8988T (cell line): ENCODE measurements around the gene IMP4.

Experiments
- DNase-seq: peaks from one replicate; pipeline ENCODE4 v3.0.0; 2011

Gene IMP4

DNA sequence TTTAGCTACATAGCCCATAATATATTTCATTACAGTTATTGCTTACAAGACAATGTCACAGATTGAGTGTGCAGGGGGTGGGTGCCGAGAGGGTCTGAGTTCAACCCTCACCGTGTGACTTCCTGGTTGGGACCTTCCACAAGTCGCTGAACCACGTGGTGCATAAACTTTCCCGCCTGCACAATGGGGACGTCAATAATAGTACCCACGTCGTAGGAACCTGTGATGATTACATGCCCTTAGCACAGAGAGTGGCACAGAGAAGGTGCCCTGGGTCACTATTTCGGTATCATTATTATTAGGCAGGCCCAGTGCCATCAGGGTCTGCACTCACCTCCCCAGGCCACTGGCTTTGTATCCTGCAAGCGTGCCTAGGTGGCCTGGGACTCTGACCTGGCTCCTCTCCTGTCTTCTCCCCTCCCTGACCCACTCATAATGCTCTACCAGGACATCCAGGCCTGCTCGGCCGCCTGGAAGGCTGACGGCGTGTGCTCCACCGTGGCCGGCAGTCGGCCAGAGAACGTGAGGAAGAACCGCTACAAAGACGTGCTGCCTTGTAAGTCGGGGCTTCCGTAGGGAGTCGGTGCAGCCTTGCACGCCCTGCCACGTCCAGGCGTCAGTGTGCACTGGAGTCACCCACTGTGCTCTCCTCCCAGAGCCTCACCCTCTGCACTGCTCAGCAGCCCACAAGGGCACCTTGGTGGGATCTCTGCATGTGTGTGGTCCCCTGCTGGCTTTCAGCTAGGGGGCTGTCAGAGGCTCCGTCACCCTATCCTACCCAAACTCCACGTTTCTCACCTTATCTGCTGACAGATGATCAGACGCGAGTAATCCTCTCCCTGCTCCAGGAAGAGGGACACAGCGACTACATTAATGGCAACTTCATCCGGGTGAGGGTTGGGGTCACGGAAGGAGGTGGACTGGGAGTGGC, 16.0 kb downstream of the IMP4 start:
- no peak for DNase-seq

DNA sequence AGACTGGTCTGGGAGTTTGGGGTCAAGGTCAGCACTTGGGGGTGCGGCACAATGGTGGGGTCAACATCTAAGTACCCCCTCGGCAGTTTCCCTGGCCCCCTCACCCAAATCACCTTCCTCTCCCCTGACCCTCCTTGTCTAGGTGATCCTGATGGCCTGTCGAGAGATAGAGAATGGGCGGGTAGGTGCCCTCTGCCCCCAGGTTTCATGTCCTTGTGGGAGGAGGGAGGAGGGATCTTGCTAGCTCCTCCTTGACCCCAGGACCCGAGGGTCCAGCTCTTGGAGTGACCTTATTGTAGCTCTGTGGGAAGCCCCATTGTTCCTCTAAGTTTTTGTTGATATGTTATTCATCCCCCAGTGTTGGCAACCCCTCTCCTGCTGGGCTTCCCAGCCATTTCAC, 16.8 kb downstream of the IMP4 start:
- no peak for DNase-seq

DNA sequence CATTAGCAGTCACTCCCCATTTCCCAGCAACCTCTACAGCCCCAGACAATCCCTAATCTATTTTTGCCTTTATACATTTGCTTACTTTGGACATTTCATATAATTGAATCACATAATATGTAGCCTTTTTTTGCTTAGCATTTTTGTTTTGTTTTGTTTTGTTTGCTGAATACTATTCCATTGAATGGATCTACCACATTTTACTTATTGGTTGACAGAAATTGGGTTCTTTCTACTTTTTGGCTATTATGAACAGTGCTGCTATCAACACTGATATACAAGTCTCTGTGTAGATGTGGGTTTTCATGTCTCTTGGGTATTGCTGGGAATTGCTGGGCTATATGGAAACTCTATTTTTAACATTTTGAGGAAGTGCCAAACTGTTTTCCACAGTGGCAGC, 20.8 kb downstream of the IMP4 start:
- DNase-seq, result no peak

DNA sequence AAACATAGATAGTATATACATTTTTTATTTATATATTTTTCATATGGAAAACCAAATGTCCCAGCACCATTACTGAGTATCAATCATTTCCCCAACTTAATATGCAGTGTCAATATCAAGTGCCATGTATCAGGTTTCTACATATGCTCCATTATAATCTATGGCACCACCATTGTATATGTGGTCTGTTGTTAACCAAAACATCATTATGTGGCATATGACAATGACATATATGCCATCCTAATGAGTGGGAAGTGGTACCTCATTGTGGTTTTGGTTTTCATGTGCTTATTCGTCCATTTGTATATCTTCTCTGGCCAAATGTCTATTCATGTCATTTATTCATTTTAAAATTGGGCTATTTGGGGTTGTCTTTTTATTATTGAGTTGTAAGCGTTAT, 22.4 kb downstream of the IMP4 start:
- no peak for DNase-seq

DNA sequence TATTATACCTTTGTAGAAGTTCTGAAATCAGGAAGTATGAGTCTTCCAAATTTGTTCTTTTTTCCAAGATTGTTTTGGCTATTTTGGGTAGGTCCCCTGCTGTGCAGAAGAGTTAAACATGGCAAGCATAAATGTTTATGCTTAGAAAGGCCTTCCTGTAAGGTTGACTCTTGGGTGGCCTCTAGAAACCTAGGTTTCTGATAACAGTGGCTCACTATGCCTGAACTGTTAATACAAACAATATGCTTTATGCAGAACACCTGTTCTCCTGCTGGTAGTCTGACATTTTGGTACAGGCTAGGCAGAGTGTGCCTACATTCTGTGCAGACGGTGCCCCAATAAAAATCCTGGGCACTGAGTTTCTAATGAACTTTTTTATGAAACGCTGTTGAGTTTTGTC, 23.3 kb downstream of the IMP4 start:
- DNase-seq, result no peak

DNA sequence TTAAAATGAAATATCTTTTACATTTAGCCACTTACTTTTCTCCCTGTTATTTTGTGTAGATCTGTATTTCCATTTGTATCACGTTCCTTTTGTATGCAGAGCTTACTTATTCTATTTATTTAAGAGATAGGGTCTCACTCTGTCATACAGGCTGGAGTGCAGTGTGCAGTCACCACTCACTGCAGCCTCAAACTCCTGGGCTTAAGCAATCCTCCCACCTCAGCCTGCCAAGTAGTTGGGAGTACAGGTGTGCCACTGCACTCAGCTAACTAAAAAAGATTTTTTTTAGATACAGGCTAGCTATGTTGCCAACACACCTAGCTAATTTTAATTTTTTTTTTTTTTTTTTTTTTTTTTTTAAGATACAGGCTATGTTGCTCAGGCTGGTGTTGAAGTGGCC, 24.0 kb downstream of the IMP4 start:
- no peak for DNase-seq

DNA sequence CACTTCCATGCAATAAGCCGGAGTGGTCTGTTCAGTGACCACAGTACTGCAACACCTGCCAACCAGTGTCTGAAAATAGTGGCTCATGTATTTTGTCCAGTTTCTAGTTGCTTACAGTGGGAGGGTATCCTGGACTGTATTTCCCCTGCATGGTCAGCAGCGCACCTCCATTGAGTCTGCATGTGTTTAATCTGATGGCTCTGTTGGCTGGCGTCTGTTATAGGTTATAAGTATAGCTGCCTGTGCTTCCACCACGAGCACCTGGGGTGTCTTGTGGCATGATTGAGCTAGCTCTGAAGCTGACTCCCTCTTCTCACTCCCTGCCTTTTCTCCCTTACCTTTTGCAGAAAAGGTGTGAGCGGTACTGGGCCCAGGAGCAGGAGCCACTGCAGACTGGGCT, 26.1 kb downstream of the IMP4 start:
- DNase-seq, result no peak

DNA sequence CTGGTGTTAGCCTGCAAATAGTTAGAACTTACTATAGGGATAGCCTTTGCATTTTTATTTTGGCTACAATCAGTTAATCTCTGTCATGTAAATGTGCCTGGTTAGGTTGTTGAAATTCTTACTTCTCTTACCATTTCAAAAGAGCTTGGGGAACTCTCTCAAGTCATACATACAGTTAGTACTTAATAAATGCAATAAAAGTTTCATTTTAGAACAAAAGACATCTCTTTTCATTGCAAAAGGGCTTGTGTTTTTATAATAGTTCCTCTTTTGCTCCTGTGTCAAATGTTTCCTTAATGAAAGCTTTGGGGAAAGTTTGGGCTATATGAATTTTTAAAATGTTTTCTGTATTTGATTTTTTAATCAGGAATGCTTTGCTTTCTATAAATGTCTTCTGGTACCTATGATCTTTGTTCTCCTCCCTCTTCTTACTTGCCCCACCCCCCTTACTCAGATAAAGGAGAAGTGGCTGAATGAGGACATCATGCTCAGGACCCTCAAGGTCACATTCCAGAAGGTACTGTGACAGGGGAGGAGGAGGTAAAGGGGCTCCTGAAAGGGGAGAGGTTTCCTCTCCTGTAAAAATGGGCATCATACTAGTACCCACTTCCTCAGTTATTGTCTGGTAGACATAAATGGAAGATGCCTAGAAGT, 26.7 kb downstream of the IMP4 start:
- no peak for DNase-seq

DNA sequence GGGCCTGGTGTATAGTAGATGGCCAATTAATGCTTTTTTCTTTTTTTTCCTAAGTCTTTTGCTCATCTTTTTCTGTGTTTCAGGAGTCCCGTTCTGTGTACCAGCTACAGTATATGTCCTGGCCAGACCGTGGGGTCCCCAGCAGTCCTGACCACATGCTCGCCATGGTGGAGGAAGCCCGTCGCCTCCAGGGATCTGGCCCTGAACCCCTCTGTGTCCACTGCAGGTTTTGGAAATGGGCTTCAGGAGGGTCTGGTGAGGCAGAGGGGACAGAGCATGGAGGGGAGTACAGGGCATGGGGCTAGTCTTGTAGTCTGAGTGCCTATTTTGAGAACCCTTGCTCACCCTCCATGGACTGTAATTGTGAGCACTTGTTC, 27.3 kb downstream of the IMP4 start:
- no peak for DNase-seq

DNA sequence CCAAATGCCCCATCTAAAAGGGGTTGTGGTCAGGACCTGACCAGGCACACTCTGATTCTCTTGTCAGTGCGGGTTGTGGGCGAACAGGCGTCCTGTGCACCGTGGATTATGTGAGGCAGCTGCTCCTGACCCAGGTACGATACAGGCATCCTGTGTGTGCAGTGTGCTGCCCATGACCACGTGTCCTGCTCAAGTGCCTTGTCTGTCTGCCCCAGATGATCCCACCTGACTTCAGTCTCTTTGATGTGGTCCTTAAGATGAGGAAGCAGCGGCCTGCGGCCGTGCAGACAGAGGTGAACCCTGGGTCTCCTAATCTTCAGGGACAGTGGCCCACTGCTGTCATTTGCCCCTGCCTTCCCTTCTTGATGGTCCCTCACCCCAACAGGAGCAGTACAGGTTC, 27.8 kb downstream of the IMP4 start:
- DNase-seq, result no peak

DNA sequence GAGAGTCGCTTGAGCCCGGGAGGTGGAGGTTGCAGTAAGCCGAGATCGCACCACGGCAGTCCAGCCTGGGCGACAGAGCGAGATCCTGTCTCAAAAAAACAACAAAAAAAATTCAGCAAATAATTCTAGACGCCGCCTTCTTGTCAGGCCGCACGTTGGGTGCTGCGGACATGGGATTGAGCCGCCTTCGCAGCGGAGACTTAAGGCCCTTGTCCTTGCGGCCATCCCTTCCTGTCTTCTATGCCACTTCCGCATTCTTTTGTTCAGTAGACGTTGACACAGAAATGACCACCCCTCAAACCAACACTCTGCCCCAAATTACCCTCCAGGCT, 29.0 kb downstream of the IMP4 start:
- no peak for DNase-seq

DNA sequence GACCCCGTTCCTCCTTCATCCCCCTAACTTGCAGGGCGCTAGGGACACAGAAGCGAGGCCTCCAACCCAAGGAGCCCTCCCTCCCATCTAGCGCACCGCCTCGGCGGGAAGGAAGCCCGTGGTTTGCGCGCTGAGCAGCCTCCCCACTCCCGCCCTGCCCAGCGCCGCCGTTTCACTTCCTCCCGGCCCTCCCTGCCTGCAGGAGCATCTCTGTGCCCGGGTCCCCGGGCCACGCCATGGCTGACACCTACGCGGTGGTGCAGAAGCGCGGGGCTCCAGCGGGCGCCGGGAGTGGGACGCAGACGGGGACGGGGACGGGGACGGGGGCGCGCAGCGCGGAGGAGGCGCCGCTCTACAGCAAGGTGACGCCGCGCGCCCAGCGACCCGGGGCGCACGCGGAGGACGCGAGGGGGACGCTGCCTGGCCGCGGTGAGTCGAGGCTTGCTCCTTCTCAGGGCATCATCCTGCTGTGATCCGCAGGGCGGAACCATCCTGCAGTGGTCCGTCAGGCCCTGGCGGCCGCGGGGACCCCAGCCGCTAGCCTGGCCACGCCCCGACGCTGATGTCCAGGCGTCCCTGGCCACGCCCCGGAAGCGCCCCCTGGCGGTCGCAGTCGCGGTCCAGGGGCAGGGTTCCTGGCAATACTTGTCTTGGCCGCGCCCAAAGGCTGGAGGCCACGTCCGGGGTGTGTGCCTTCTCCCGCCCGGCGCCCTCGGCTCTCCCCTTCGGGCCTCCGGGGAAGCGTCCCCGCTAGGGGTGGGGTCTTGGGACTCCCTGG, 29.5 kb downstream of the IMP4 start:
- DNase-seq, result peak; percentile 86

DNA sequence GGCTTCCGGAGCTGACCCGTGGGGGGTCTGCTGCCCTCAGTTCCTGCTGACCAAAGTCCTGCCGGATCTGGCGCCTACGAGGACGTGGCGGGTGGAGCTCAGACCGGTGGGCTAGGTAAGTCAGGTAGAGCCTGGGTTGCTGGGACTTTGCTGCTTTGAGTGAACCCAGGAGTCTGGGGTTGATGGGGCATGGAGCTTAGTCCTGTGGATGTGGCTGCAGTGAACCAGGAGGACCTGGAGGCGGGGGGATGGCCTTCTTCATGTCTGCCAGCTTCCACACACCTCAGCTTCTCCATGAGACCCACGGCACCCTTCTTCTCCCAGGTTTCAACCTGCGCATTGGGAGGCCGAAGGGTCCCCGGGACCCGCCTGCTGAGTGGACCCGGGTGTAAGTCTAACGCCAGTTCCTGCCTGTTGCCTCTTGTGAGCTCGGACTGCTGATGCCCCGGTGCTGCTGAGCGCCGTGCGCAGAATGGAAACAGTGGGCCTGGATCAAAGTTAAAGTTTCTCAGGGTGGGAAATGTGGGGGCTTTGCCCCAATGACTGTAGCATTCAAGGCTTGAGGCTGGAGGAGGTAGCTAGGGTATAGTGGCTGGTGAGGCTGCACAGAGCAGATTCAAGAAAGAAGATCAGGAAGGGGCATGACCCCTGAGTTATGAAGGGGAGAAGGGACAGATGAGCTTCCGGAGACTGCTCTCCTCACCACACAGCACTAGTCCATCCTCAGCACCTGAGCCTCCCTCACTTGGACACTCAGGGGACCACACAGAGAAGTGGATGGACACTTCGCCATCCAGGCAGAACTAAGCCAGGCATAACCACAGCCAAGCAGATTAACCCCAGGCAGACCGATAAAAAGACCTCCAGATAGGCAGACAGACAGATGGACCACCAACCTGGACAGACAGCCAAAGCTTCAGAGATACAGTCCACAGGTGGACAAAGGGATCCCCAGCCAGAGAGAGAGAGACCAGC, 30.4 kb downstream of the IMP4 start:
- no peak for DNase-seq

DNA sequence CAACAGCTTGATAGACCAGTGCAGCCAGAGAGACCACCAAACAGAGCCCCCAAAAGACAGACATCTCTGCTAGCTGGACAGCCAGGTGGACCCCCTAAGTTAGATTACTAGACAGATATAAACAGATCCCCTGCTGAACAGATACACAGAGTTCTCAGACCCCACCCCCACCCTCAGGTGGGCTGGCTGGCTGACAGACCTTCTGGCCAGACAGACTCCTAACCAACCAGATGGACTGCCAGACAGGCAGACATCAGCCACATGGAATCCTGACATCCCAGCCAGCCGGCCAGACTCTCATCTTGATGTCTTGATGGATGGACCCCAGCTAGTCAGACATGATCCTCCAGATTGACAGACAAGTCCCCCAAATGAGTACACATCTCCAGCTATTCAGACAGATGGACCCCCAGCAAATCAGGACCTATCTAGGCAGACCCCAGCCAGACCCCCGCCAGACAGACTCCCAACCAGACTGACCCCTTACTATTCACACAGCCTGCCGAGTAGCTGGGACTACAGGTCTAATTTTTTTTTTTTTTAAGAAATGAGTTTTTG, 31.2 kb downstream of the IMP4 start:
- DNase-seq, result no peak

DNA sequence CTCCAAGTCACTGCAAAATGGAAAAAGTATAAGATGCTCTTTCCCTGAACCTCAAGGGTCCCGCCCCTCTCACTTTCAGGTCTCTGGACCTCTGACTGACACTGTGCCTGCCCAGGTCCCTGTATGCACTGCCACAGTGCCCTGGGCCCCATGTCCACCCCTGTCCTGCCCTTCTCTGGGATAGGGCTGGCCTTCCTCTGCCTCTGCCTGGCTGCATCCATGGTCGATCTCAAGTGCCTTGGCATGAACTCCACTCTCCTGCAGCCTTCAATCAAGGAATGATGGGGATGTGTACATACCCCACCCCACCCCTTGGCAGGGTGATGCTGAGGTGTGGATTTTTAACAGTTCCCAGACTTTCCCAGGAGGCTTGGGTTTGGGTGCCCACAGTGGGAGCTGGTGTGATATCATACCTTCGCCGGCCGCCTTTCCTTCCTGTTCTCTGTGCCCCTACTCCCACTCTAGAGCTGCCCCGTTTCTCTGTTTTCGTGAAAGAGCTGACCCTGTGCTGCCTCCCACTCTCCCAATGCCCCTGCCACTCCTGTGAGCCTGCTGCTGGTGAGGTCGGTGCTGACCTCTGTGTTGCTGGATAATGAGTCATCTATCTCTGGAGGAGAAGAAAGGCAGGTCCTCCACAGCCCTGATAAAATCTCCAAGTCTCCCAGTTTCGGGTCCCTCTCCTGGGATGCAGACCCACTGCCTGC, 32.0 kb downstream of the IMP4 start:
- no peak for DNase-seq

DNA sequence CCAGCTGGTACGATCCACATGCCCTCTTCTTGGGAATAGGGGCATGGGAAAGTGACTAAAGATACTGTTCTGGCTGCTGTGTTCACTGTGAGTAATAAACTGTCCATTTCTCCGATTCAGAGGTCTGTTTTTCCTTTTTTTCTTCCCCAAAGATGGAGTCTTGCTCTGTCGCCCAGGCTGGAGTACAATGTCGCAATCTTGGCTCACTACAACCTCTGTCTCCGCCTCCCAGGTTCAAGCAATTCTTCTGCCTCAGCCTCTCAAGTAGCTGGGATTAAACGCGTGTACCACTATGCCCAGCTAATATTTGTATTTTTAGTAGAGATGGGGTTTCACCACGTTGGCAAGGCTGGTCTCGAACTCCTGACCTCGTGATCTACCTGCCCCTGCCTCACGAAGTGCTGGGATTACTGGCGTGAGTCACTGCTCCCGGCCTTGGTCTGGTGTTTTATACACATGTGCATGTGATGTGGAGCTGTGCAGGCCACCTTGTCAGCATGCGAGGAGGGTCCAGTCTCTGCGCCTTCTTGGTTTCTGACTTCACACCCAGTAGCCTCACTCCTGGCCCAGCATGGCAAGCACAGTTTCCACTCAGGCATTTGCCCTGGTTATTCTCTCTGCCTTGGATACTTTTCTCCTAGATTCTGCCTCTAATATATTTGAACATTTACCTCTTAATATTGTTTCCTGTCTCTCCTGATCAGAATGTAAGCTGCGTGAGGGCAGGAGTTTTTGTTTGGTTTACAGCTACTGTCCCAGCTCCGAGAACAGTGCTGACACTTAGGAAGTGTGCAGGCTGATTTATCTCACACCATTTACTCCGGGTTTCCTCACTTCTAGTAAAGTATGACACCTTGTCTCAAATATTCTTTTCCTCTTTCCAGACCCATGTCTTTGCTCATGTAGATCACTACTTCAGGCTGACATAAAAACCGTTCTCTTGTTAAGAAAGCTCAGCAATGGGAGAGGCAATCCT, 32.9 kb downstream of the IMP4 start:
- DNase-seq, result no peak

DNA sequence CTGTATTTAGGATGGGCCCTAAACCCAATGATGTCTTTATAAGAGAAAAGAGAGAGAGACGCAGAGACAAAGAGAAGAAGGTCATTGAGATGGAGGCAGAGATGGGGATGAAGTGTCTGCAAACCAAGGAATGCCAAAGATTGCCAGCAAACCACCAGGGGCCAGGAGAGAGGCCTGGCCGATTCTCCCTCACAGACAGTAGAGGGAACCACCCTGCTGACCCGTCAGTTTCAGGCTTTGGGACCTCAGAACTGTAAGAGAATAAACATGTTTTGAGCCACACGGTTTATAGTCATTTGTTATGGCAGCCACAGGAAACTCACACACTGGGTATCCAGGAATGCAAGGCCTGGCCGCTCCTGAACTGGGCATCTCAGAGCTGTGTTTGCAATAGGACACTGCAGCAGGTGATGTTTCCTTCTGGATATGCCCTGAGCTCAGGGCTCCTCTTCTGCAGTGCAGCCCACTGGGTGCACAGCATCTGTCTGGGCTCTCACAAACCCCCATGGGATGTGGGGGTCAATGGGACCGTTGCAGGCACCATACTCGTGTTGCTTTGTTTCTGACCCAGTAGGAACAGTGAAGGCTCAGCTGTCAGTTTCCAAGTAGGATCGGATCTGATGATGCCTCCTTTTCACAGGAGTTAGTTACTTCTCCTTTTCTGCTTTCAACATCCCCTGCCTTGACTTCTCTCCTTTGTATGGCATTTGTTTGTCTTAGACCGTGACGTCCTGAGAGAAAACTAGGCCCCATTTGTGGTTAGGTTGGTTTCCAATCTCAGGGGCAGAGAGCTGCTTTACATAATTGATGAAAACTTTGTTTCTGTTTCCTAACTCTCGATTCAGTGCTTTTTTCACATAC, 34.0 kb downstream of the IMP4 start:
- DNase-seq, result no peak

DNA sequence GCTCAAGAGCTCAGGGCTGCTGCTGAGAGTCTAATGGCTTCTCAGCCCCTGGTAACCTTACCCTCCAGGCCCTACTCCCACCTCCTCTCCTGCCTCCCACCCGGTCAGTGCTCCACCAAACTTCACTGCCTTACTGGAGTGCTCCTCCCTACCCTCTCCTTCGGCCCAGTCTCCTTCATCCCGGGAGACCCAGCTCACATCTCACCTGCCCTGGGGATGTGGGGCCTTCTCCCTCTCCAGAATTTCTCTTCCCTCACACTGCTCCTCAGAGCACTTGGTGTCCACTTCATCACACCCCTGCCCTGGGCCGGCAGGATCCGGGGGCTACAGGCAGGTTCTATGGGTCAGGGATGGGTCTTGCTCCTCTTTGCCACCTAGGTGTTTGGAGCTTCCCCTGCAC, 34.8 kb downstream of the IMP4 start:
- DNase-seq, result no peak

DNA sequence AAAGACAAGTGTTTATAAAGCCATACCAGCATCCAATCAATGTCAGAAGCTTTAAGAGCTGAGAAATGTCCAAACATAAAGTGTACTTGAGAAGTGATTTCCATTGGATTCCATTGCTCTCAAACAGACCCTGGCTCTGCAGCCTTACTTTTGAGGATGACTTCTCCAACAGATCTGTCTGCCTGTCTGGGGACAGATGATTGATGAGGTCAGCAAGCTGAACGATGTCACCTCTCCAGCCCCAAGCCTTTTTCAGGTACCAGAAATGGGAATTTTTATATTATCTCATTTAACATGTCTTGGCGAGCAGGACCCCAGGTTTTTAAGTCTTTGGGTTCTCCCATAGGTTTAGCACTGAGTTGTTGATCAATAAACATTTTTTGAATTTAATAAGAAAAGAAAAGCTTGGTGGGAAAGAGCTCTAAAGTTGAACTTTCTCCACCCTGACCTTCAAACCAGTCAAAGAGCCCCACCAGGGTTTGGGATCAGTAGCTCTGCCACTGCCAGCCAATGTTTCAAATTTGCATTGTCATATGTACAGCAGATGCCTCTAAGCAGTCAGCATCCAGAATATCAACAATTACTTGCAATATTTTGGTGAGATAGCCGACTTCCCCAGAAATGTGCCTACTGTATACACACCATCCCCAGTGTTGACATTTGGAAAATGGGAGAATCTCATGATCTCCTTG, 35.7 kb downstream of the IMP4 start:
- DNase-seq, result no peak
